PC-3 (cell line): ENCODE measurements around the gene SLC39A5. TPM values are rescaled to one million over a fixed set of nuclear protein-coding genes. Genes with fewer than 3 reads are reported as not detected.

ENCODE experiments used
- ATAC-seq: fragments of 200-7000 bp; cut with Tn5 transposase; 2 replicates; pipeline ENCODE4 v1.9.1; 2020; ENCODE audit warnings: mild to moderate bottlenecking, moderate library complexity
- BruUV-seq: library from RNA; stranded (reverse); fragments of 400-500 nt; replicated peaks from 2 replicates; lab custom pipeline; 2021; lab: Mats Ljungman, UMichigan
- CTCF ChIA-PET: fragments of 300-600 bp; sonication (Branson Sonifier 250); formaldehyde crosslinking; loops from one replicate; lab custom pipeline; 2022; ENCODE audit warnings: antibody characterized with exemption; lab: Charles Lee
- POLR2A ChIA-PET: fragments of 300-600 bp; sonication (Branson Sonifier 250); formaldehyde crosslinking; loops from one replicate; lab custom pipeline; 2022; ENCODE audit warnings: antibody characterized with exemption; ENCODE audit not compliant: unreplicated experiment; lab: Charles Lee
- DNase-seq: peaks from one replicate; pipeline ENCODE4 v3.0.0-alpha.2; 2015
- H2AFZ ChIP-seq: fragments of 300-600 bp; sonication (generic); 2 replicates; pipeline ENCODE4 v1.6.0; 2016; ENCODE audit warnings: antibody characterized with exemption, low read length
- H3F3A ChIP-seq: fragments of 300-600 bp; sonication (generic); one replicate; pipeline ENCODE4 v1.6.0; 2017; ENCODE audit warnings: antibody characterized with exemption, low read length, control low read depth, mild to moderate bottlenecking; ENCODE audit not compliant: unreplicated experiment
- H3K27ac ChIP-seq: fragments of 300-600 bp; sonication (generic); 2 replicates; pipeline ENCODE4 v1.5.1; 2016; ENCODE audit warnings: mild to moderate bottlenecking, low read length
- H3K27me3 ChIP-seq: fragments of 300-600 bp; sonication (generic); 2 replicates; pipeline ENCODE4 v1.6.1; 2016; ENCODE audit warnings: low read length, mixed read lengths
- H3K36me3 ChIP-seq: fragments of 300-600 bp; sonication (generic); 2 replicates; pipeline ENCODE4 v1.6.1; 2016; ENCODE audit warnings: low read depth, mixed run types, low read length, mixed read lengths
- H3K4me1 ChIP-seq: fragments of 300-600 bp; sonication (generic); 2 replicates; pipeline ENCODE4 v1.5.1; 2016; ENCODE audit warnings: low read length; ENCODE audit not compliant: insufficient read depth
- H3K4me2 ChIP-seq: fragments of 300-600 bp; sonication (generic); 2 replicates; pipeline ENCODE4 v1.6.0; 2016; ENCODE audit warnings: low read length
- H3K4me3 ChIP-seq: fragments of 300-600 bp; sonication (generic); 2 replicates; pipeline ENCODE4 v1.5.1; 2016; ENCODE audit warnings: mild to moderate bottlenecking, low read length, mixed read lengths
- H3K79me2 ChIP-seq: fragments of 300-600 bp; sonication (generic); 2 replicates; pipeline ENCODE4 v1.6.1; 2017; ENCODE audit warnings: low read length, mixed read lengths
- H3K9ac ChIP-seq: fragments of 300-600 bp; sonication (generic); 2 replicates; pipeline ENCODE4 v1.6.0; 2016; ENCODE audit warnings: mild to moderate bottlenecking, low read length
- H3K9me2 ChIP-seq: fragments of 300-600 bp; sonication (generic); replicated peaks from 2 replicates; pipeline ENCODE4 v1.6.1; 2016; ENCODE audit warnings: mixed run types, low read length, mixed read lengths
- H3K9me3 ChIP-seq: fragments of 300-600 bp; sonication (generic); 2 replicates; pipeline ENCODE4 v1.6.1; 2016; ENCODE audit warnings: low read length, mixed read lengths
- H4K20me1 ChIP-seq: fragments of 300-600 bp; sonication (generic); 2 replicates; pipeline ENCODE4 v1.6.1; 2016; ENCODE audit warnings: low read length, mixed read lengths
- EZH2 ChIP-seq: fragments of 300-600 bp; sonication (generic); IDR thresholded peaks from one replicate; pipeline ENCODE4 v1.6.1; 2017; ENCODE audit warnings: antibody characterized with exemption, mild to moderate bottlenecking, low read length; ENCODE audit not compliant: unreplicated experiment
- EZH2phosphoT487 ChIP-seq: fragments of 300-600 bp; sonication (generic); IDR thresholded peaks from 2 replicates; pipeline ENCODE4 v1.6.1; 2018; ENCODE audit warnings: mild to moderate bottlenecking, antibody characterized with exemption, low read length, borderline replicate concordance
- intact Hi-C: fragments of 100-400 bp; cut with micrococcal nuclease; formaldehyde crosslinking; loops from 2 replicates; pipeline ENCODE4 v1.9.0; 2023
- total RNA-seq: library from RNA; depleted of rRNA; stranded (reverse); fragments of >200 nt; gene quantifications from 2 replicates; pipeline ENCODE4 v1.2.3, GENCODE V29; 2014
- TF ChIP-seq, protein P1 (sequence below): fragments of 300-600 bp; sonication (generic); conservative IDR thresholded peaks from 2 replicates; pipeline ENCODE4 v1.5.1; 2017; ENCODE audit warnings: antibody characterized with exemption, low read depth, mild to moderate bottlenecking, low read length

SLC39A5 gene
- total RNA-seq, 1 experiment from 2014 or later, result 0.18 TPM

DNA sequence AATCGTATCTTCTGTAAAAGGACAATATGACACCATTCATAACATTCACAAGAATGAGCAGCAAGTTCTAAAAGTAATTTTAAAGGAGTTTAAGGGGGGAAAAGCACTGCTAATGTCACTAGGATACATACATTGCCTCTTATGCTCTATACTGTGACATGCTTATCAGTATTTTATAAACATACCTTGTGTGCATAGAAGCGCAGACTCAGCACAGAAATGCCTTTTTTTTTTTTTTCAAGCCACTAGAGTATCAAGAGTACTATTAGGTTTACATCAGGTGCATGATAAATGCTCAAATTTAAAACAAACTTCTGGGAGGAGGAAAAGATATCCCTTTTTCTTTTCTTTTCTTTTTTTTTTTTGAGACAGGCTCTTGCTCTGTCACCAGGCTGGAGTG is 27.0 kb upstream of the SLC39A5 start:
- H3F3A ChIP-seq, result no peaks in the 10 kb centered on the region
- no peaks in the 10 kb centered on the region for H3K79me2 ChIP-seq
- no peaks in the 10 kb centered on the region for H3K9me3 ChIP-seq
- H3K4me2 ChIP-seq, result no peak overlapping the region
- H3K4me1 ChIP-seq, result no peaks in the 10 kb centered on the region
- DNase-seq (no peak), ATAC-seq (no peak)
- no peak overlapping the region for H3K27ac ChIP-seq
- peaks cover 18% of the 10 kb centered on the region for H3K36me3 ChIP-seq
- H2AFZ ChIP-seq, result no peak overlapping the region
- H3K27me3 ChIP-seq, result no peaks in the 10 kb centered on the region
- CTCF ChIA-PET, result no interaction called here
- no peaks in the 10 kb centered on the region for H3K9me2 ChIP-seq
- POLR2A ChIA-PET, result no interaction called here
- no peak overlapping the region for H3K9ac ChIP-seq
- H3K4me3 ChIP-seq, result no peak overlapping the region
- intact Hi-C loops, result no loop called here
- no TSS peak for BruUV-seq
- TF ChIP-seq EZH2phosphoT487 (no peak), EZH2 (no peak)
- TF ChIP-seq, protein P1, sequence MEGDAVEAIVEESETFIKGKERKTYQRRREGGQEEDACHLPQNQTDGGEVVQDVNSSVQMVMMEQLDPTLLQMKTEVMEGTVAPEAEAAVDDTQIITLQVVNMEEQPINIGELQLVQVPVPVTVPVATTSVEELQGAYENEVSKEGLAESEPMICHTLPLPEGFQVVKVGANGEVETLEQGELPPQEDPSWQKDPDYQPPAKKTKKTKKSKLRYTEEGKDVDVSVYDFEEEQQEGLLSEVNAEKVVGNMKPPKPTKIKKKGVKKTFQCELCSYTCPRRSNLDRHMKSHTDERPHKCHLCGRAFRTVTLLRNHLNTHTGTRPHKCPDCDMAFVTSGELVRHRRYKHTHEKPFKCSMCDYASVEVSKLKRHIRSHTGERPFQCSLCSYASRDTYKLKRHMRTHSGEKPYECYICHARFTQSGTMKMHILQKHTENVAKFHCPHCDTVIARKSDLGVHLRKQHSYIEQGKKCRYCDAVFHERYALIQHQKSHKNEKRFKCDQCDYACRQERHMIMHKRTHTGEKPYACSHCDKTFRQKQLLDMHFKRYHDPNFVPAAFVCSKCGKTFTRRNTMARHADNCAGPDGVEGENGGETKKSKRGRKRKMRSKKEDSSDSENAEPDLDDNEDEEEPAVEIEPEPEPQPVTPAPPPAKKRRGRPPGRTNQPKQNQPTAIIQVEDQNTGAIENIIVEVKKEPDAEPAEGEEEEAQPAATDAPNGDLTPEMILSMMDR, result no peak
- no peaks in the 10 kb centered on the region for H4K20me1 ChIP-seq

DNA sequence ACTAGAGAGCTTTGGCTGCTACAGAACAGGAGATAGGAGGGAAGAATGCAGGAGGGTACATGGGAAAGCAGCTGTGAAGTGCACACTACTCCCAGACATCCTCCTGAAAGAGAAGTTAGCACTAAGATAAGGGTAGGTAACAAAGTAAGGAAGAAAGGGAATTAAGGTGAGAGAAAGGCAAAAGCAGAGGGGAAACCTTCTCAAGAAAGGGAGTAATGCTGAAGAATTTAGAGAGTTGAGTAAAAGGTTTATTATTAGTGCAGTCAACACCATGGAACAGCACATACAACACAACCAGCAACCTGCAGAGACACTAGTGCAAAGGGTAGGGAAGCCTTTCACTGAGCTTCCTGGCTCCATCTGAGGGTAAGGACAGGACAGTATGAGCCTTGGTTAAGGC is 25.6 kb upstream of the SLC39A5 start:
- H3K27me3 ChIP-seq, result no peaks in the 10 kb centered on the region
- no peak overlapping the region for H3K4me3 ChIP-seq
- POLR2A ChIA-PET, result no interaction called here
- DNase-seq, result no peak
- H3K79me2 ChIP-seq, result no peaks in the 10 kb centered on the region
- H3K27ac ChIP-seq, result no peak overlapping the region
- CTCF ChIA-PET, result interaction anchor here (0.5 kb wide), 1 partner anchor 291 kb away, joined by 4 read pairs; no protein-coding TSS in a partner anchor
- no peaks in the 10 kb centered on the region for H3F3A ChIP-seq
- no peaks in the 10 kb centered on the region for H3K4me1 ChIP-seq
- H4K20me1 ChIP-seq, result no peaks in the 10 kb centered on the region
- peaks cover 19% of the 10 kb centered on the region for H3K36me3 ChIP-seq
- ATAC-seq, result no peak
- BruUV-seq, result no TSS peak
- intact Hi-C loops, result no loop called here
- H3K9ac ChIP-seq, result no peak overlapping the region
- no peak overlapping the region for H3K4me2 ChIP-seq
- H3K9me2 ChIP-seq, result no peaks in the 10 kb centered on the region
- no peaks in the 10 kb centered on the region for H3K9me3 ChIP-seq
- TF ChIP-seq EZH2phosphoT487 (no peak), EZH2 (no peak)
- TF ChIP-seq, protein P1, result no peak
- no peak overlapping the region for H2AFZ ChIP-seq

DNA sequence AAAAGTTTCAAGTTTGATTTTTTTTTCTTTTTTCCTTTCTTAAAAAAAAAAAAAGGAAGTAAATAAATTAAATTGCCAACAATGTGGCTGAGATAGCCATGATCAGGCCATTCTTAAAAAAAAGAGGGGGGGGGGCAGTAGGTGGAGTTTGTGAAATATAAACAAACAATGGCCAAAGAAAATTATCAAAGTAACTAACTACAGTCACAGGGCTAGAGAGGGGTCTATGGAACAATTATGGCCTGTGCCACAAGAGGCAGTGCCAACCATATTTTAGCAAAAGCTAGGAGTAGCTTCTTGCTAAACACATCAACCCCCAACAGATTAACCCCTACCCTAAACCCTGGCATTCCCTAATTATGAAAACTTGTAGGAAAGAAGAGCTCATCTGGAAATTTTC is 24.4 kb upstream of the SLC39A5 start:
- intact Hi-C loops, result no loop called here
- H3K4me2 ChIP-seq, result no peak overlapping the region
- ChIA-PET CTCF (interaction anchor here (1.1 to 1.2 kb wide), 2 partner anchors 8 to 16 kb away, joined by 4 to 6 read pairs; partner anchors contain the start of gene RNF41), POLR2A (no interaction called here)
- no peaks in the 10 kb centered on the region for H3F3A ChIP-seq
- peak; percentile 34; the same call in 1 of the 2 replicates for ATAC-seq
- no peak overlapping the region for H2AFZ ChIP-seq
- BruUV-seq, result no TSS peak
- DNase-seq, result no peak
- no peaks in the 10 kb centered on the region for H3K9me3 ChIP-seq
- no peak overlapping the region for H3K9ac ChIP-seq
- H4K20me1 ChIP-seq, result no peaks in the 10 kb centered on the region
- H3K4me3 ChIP-seq, result no peak overlapping the region
- TF ChIP-seq EZH2 (no peak), EZH2phosphoT487 (no peak)
- TF ChIP-seq, protein P1, result 0 out of 2 replicates have a peak, but pooled peaks have one; percentile 19
- peaks cover 27% of the 10 kb centered on the region for H3K36me3 ChIP-seq
- no peaks in the 10 kb centered on the region for H3K9me2 ChIP-seq
- H3K27me3 ChIP-seq, result no peaks in the 10 kb centered on the region
- H3K4me1 ChIP-seq, result no peaks in the 10 kb centered on the region
- no peak overlapping the region for H3K27ac ChIP-seq
- H3K79me2 ChIP-seq, result no peaks in the 10 kb centered on the region
